Activated T-cell treated with anti-CD3 and anti-CD28 coated beads for 4 hours (primary cell): ENCODE results near the gene PPP1R13L.

Experiments used
- DNase-seq: peaks from one replicate; pipeline ENCODE4 v3.0.0-alpha.2; 2020

The PPP1R13L gene

GRCh38 chr19:45362291-45362690, 42.6 kb downstream of the PPP1R13L start:
- DNase-seq = no peak

GRCh38 chr19:45361608-45362007, 43.3 kb downstream of the PPP1R13L start:
- DNase-seq = no peak

DNA sequence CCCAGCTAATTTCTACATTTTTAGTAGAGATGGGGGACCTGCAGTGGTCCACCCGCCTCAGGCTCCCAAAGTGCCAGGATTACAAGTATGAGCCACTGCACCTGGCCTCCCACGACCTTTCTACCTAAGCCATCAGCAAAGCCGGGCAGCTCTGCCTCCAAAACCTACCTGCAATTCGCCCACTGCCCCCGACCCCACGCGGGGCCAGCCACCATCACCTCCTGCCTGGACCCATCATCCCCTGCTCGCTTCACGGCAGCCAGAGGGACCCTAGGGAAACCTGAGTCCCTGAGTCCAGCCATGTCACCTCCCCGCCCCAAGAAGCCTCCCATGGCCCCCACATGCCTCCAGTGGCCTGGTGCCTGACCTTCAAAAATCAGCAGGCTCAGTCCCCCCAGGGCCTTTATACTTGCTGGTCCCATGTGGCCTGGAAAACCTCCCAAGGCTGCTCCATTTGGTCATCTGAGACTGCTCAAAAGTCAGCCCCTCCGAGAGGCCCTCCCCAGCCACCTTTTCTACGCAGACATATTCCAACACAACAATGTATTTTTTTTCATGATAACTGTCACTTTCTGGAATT, 46.6 kb downstream of the PPP1R13L start:
- DNase-seq = no peak

DNA sequence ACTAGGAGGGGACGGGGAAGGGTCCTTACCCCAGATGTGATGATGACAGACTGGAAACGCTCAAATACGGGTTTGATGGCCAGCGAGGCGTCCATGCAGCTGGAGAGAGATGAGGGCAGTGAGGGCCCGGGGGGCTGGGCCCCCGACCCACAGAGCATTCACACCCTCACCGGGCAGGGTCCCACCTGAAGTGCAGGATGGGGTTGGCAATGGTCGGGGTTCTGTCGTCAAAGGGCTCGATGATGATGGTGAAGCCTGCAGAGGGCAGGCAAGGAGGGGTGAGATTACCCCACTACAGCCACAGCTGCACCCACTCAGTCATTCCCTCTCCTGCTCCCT, 47.5 kb downstream of the PPP1R13L start:
- DNase-seq = no peak

GRCh38 chr19:45356760-45357444, 48.0 kb downstream of the PPP1R13L start:
- DNase-seq = no peak

- no peak for DNase-seq
Observed at GRCh38 chr19:45355910-45356309, 49.0 kb downstream of the PPP1R13L start.

- no peak for DNase-seq
Observed at GRCh38 chr19:45355402-45355801, 49.5 kb downstream of the PPP1R13L start.

DNA sequence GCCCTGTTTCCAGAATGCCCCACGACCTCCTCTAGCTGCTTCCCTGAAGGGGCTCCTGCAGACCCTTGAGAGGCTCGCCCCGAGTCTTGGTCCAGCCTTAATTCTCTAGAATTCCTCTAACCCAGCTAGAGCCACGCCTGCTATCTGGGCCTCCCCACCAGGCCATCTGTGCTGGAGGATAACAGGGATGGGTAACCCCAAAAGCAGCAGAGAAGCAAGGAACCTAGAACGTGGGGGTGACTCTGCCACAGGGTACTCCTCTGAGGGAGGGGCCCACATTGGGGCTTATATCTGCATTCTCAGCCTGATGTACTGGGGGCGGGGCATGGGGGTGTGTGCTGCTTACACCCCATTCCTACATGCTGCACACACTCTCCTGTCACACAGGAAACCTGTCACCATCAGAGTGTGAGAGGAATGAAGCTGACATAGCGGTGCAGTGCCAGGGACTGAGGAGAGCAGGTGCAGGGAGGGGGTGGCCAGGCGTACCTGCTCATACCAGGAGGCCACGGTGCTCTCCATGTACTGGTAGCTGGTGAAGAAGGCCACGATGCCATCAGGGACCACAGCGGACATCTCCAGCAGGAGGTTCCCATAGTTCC, 50.5 kb downstream of the PPP1R13L start:
- DNase-seq = no peak

- no peak for DNase-seq
Observed at GRCh38 chr19:45352914-45353796, 51.7 kb downstream of the PPP1R13L start.

DNA sequence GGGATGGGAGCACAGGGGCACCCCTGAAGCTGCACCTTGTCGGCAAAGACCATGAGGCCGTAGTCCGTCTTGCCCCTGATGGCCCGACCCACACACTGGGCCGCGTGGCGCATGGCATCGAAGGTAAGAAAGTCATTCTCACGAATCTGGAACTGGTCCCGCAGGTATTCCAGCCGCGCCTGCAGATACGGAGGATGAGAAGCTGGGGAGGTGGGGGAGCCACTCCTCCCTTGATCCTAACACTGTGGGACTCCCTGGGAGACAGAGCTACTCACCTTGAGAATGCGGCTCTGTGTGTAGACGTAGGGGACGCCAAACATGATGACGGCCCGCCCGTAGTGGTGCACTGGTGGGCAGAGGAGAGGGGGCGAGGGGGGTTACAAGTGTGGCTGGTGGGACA, 52.4 kb downstream of the PPP1R13L start:
- no peak for DNase-seq

- no peak for DNase-seq
Observed at GRCh38 chr19:45352062-45352461, 52.8 kb downstream of the PPP1R13L start.

- DNase-seq = no peak
Observed at GRCh38 chr19:45351401-45351952, 53.4 kb downstream of the PPP1R13L start.

DNA sequence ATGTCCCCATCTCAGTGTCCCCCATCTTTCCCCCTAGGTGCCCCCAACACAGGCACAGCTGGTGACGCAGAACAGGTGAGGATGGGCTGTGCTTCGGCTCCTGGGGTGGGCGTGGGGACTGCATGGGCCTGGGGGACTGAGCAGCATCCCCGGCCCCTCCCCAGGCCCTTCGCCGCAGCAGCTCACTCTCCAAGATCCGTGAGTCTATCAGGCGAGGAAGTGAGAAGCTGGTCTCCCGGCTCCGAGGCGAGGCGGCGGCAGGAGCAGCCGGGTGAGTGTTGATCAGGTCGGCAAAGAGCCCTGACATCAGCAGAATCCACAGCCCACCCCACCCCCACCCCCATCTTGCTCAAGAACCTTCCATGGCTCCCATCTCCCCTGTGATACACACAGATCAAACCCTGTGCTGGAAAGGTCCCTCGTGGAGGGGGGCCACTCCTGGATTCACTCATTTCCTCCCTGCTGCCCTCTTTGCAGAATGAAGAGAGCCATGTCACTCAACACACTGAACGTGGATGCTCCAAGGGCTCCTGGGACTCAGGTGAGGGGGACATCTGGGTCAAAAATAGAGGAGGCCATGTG, 54.3 kb downstream of the PPP1R13L start:
- DNase-seq = no peak

GRCh38 chr19:45349430-45349941, 55.4 kb downstream of the PPP1R13L start:
- DNase-seq = no peak

- DNase-seq = no peak
Observed at GRCh38 chr19:45349126-45349415, 55.8 kb downstream of the PPP1R13L start.

- no peak for DNase-seq
Observed at GRCh38 chr19:45348367-45349125, 56.3 kb downstream of the PPP1R13L start.

GRCh38 chr19:45347570-45348366, 57.1 kb downstream of the PPP1R13L start:
- DNase-seq = no peak

- DNase-seq = no peak
Observed at GRCh38 chr19:45346449-45346848, 58.4 kb downstream of the PPP1R13L start.

DNA sequence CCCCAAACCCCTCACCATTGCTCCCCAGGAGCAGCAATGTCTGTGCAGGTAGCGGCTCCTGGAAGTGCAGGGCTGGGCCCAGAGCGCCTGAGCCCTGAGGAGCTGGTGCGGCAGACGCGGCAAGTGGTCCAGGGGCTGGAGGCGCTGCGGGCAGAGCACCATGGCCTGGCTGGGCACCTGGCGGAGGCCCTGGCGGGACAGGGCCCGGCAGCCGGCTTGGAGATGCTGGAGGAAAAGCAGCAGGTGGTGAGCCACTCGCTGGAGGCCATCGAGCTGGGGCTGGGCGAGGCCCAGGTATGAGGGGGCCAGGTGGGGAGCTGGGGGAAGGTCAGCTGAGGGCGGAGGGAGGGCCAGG, 59.4 kb downstream of the PPP1R13L start:
- DNase-seq = no peak

DNA sequence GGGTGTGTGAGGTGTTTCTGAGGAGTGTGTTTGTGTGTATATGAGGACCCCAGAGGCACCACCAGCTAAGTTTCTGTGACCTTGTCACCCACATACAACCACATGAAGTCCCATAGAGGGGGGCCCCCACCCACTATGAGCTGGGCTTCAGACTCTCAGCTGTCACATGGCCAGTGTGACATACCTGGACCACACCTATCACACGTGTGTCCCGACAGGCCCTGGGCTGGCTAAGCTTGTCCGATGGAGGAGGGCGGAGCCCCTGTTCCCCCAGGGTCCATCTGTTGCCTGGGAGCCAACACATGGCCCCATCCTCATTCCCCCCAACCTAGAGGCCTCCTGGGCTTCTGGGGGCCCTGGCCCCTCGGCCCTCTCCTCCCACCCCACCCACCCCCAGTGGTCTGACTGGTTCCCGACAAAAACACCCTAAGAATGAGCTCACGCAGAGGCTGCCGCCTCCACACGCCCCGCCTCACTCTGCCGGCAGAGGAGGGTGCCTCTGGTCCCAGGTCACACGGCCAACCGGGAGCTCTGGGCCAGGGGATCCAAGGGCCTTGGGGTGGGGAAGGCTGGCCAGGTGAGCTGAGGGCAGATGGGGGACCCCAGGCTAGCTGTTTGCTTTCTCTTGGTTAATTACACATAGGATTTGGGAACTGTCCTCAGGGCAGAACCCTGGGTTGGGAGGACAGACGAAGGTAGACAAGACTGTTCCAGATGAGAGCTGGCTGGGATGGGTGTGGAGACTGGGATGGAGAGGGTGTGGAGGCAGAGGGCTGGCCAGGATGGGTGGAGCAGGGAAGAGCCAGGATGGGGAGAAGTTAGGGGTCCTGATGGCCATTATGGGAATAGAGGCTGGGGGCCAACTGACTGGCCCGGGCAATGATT, 60.0 kb downstream of the PPP1R13L start:
- DNase-seq = no peak
